Measurements from ENCODE around the gene NCOR1. TPM values are rescaled to one million over a fixed set of nuclear protein-coding genes. Genes with fewer than 3 reads are reported as not detected.
"Not testable (repeated sequence)": the region's sequence is repeated elsewhere in the genome, so short reads cannot be mapped to it uniquely, and the experiment has no call there.

Gene NCOR1
- total and polyA plus RNA-seq, 12 donors: 66.2 to 172 (median 95.2) TPM

DNA sequence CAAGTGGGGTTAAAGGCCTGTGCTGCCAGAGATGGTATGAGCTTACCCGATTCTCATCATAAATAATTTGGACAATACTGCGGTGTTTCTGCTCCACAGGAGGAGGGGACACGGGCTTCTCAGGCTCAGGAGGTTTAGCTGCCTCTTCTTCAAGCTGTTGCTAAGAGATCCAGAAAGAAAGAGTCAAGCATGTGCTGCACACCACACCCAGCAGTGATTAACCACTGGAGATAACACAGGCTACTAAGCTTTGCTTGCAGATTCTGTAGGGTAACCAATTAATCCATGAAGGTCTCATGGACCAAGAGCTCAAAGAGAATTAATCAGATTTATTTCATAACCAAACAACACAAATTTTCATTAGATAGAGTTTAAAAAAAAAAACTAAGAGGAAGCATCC, 56.6 kb downstream of the NCOR1 start:
- intact Hi-C loops (cut with DNase I): no loop called here
- TF ChIP-seq POLR2A (IDR thresholded peaks at IDR 0.05): no peak
- TF ChIP-seq, protein P1, sequence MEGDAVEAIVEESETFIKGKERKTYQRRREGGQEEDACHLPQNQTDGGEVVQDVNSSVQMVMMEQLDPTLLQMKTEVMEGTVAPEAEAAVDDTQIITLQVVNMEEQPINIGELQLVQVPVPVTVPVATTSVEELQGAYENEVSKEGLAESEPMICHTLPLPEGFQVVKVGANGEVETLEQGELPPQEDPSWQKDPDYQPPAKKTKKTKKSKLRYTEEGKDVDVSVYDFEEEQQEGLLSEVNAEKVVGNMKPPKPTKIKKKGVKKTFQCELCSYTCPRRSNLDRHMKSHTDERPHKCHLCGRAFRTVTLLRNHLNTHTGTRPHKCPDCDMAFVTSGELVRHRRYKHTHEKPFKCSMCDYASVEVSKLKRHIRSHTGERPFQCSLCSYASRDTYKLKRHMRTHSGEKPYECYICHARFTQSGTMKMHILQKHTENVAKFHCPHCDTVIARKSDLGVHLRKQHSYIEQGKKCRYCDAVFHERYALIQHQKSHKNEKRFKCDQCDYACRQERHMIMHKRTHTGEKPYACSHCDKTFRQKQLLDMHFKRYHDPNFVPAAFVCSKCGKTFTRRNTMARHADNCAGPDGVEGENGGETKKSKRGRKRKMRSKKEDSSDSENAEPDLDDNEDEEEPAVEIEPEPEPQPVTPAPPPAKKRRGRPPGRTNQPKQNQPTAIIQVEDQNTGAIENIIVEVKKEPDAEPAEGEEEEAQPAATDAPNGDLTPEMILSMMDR (IDR thresholded peaks at IDR 0.05): no peak
- Histone ChIP-seq H3K27me3 (no peaks in the 10 kb centered on the region), H3K27ac (no peak overlapping the region), H3K4me3 (no peak overlapping the region), H3K9me3 (replicated peaks in 1 of 3) (no peaks in the 10 kb centered on the region), H3K4me1 (replicated peaks in 1 of 2) (no peaks in the 10 kb centered on the region), H3K36me3 (replicated peaks in 1 of 2) (peaks cover 0 to 17% of the 10 kb centered on the region in 2 donors)
- WGBS, 4 donors: 78 to 87% (median 85%) methylated on average over 3 of the region's 3 CpGs
- no peak for DNase-seq

- Histone ChIP-seq H3K27ac (no peak overlapping the region), H3K27me3 (no peaks in the 10 kb centered on the region), H3K4me1 (replicated peaks in 1 of 2) (no peaks in the 10 kb centered on the region), H3K4me3 (no peak overlapping the region), H3K36me3 (replicated peaks in 1 of 2) (peaks cover 0 to 22% of the 10 kb centered on the region in 2 donors), H3K9me3 (replicated peaks in 1 of 3) (no peaks in the 10 kb centered on the region)
- 62 to 74% (median 71%) methylated on average over 2 of the region's 2 CpGs for WGBS, 4 donors
- intact Hi-C loops (cut with DNase I): no loop called here
- TF ChIP-seq, protein P1 (IDR thresholded peaks at IDR 0.05): no peak
- no peak for TF ChIP-seq POLR2A (IDR thresholded peaks at IDR 0.05)
- DNase-seq: no peak
These were observed 59.8 kb downstream of the NCOR1 start for GRCh38 chr17:16155536-16155935.

- H3K27me3 ChIP-seq; H3K27ac ChIP-seq; H3K4me3 ChIP-seq; intact Hi-C loops (cut with DNase I); H3K9me3 ChIP-seq (replicated peaks in 1 of 3); H3K4me1 ChIP-seq (replicated peaks in 1 of 2); H3K36me3 ChIP-seq (replicated peaks in 1 of 2); DNase-seq: not testable (repeated sequence)
- 78 to 95% (median 87%) methylated on average over 6 of the region's 6 CpGs for WGBS, 4 donors
These were observed 63.0 kb downstream of the NCOR1 start for GRCh38 chr17:16152326-16152725.

DNA sequence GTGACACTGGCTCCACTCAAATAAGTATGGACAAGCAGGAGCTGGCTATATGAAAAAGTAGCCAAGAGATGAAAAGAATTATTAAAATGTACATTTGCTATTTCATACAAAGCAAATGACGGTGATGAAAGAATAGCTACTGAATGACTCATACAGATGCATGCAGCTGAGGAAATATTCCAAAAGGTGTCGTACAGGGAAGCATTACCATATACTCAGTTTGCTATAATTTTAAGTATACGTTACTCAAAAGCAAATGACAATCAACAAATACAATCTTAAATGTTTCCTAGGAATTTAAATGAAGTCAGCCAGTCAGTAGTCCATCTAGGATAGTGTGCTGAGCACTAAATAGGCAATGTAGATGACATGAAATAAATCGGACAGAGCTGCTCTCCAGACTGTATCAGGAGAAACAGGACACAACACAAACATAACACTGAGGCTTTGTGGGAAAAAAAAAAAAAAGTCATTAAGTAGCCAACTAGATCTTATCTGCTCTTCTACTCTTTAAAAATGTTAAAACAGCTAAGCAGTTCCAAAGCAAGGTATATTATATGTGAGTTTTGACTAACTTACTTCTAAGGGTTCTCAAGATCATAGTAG, 65.0 kb downstream of the NCOR1 start:
- Histone ChIP-seq H3K4me3 (no peak overlapping the region), H3K36me3 (replicated peaks in 1 of 2) (peaks cover 0 to 10% of the 10 kb centered on the region in 2 donors), H3K27ac (no peak overlapping the region), H3K9me3 (replicated peaks in 1 of 3) (no peaks in the 10 kb centered on the region), H3K4me1 (replicated peaks in 1 of 2) (no peaks in the 10 kb centered on the region), H3K27me3 (no peaks in the 10 kb centered on the region)
- 78 to 88% (median 84%) methylated on average over 4 of the region's 4 CpGs for WGBS, 4 donors
- TF ChIP-seq POLR2A (IDR thresholded peaks at IDR 0.05): no peak
- TF ChIP-seq, protein P1 (IDR thresholded peaks at IDR 0.05): no peak
- DNase-seq: no peak
- intact Hi-C loops (cut with DNase I): no loop called here

- no peak overlapping the region for H3K27ac ChIP-seq
- no peaks in the 10 kb centered on the region for H3K27me3 ChIP-seq
- 84 to 95% (median 93%) methylated on average over 2 of the region's 2 CpGs for WGBS, 4 donors
- no peaks in the 10 kb centered on the region for H3K9me3 ChIP-seq (replicated peaks in 1 of 3)
- peaks cover 0 to 16% of the 10 kb centered on the region in 2 donors for H3K36me3 ChIP-seq (replicated peaks in 1 of 2)
- intact Hi-C loops (cut with DNase I): no loop called here
- H3K4me1 ChIP-seq (replicated peaks in 1 of 2): no peaks in the 10 kb centered on the region
- no peak for DNase-seq
- TF ChIP-seq, protein P1 (IDR thresholded peaks at IDR 0.05): no peak
- TF ChIP-seq POLR2A (IDR thresholded peaks at IDR 0.05): no peak
- no peak overlapping the region for H3K4me3 ChIP-seq
These were observed 66.7 kb downstream of the NCOR1 start for GRCh38 chr17:16148596-16148995.

- intact Hi-C loops (cut with DNase I); H3K4me3 ChIP-seq; H3K27ac ChIP-seq; H3K9me3 ChIP-seq (replicated peaks in 1 of 3); DNase-seq; H3K4me1 ChIP-seq (replicated peaks in 1 of 2); H3K27me3 ChIP-seq: not testable (repeated sequence)
- H3K36me3 ChIP-seq (replicated peaks in 1 of 2): peaks cover 0 to 23% of the 10 kb centered on the region in 2 donors
- 94 to 100% (median 97%) methylated on average over 1 to 40 of the region's 40 CpGs for WGBS, 4 donors
These were observed 69.9 kb downstream of the NCOR1 start for GRCh38 chr17:16145319-16145890.
